WI38 (cell line): Measurements from ENCODE around the gene MAPK11.

ENCODE experiments used
- H3K4me3 ChIP-seq: 2 replicates; pipeline ENCODE4 v1.5.1; 2011; ENCODE audit warnings: low read depth, mild to moderate bottlenecking, control low read depth, low read length
- TF ChIP-seq, protein P1 (sequence below): IDR thresholded peaks from 2 replicates; pipeline ENCODE4 v1.5.1; 2012; ENCODE audit warnings: low read depth, mild to moderate bottlenecking, control low read depth, low read length

The MAPK11 gene

DNA sequence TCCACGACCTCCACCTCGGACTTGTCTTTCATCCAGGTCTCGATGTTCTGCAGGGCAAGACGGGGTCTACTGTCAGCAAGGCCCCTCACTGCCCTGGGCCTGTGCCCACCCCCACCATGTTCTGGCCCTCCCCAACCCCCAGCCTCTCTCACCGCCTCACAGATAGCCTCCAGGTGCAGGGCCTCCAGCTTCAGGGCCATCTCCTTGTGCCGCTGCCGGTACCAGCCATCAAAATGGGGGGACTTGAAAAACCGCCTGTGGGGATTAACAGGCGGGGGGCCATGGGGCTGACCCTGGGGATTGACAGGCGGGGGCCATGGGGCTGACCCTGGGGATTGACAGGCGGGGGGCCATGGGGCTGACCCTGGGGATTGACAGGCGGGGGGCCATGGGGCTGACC lies 42.2 kb upstream of the MAPK11 start:
- TF ChIP-seq, protein P1, sequence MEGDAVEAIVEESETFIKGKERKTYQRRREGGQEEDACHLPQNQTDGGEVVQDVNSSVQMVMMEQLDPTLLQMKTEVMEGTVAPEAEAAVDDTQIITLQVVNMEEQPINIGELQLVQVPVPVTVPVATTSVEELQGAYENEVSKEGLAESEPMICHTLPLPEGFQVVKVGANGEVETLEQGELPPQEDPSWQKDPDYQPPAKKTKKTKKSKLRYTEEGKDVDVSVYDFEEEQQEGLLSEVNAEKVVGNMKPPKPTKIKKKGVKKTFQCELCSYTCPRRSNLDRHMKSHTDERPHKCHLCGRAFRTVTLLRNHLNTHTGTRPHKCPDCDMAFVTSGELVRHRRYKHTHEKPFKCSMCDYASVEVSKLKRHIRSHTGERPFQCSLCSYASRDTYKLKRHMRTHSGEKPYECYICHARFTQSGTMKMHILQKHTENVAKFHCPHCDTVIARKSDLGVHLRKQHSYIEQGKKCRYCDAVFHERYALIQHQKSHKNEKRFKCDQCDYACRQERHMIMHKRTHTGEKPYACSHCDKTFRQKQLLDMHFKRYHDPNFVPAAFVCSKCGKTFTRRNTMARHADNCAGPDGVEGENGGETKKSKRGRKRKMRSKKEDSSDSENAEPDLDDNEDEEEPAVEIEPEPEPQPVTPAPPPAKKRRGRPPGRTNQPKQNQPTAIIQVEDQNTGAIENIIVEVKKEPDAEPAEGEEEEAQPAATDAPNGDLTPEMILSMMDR = no peak
- no peak overlapping the region for H3K4me3 ChIP-seq

DNA sequence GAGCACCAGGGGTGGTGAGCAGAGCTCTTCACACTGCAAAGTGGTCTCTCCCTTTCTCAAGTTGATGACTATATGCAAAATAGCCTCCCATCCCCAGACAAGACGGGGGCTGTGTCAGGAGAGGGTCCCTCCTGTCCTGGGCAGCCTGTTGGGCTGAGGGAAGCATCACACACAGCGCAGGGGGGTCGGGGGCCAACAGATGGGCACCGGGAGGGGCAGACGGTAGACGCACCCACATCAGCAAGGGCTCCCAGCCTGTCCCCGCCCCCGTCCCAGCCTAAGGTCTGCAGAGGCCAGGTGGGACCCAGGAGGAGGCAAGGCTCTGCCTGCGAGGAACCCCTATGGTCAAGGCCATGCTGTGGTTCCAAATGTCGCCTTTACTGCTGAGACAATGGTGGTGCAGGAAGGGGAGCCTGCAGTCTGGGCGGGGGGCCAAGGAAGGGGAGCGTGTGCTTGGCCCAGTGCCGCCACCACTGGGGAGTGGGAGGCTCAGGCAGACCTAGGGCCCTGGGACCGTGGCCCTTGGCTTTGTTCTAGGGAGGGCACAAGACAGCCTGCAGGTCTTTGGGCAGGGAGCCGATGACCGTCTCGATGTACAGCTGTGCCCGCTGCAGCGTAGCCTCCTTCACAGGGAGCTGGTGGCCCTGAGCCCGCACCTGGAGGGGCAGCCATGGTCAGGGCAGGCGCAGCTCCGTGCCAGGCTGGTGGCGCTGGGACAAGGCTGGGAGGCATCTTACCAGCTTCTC lies 41.6 kb upstream of the MAPK11 start:
- H3K4me3 ChIP-seq = no peak overlapping the region
- TF ChIP-seq, protein P1 = no peak

DNA sequence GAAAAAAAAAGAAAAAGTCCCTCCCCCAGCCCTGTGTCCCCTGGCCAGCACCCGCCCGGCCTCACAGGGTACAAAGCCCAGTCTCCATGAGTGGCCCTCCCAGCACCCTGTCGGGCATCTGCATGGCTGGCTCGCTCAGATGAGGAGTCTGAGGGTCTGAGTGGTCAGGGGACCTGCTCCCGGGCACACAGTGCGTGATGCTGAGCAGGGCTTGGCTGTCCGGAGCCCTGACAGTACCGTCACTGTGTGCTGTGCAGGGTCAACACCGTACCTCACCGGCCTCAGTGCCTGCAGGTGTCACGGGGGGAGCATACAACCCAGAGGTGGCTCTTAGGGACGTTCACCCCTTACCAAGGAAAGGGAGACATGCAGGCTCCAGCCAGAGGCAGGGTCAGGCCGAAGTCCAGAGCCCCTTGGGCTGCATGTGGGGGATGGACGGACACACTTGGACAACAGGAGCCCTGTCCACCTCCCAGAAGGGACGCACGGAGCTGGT lies 40.8 kb upstream of the MAPK11 start:
- H3K4me3 ChIP-seq = no peak overlapping the region
- TF ChIP-seq, protein P1 = no peak

DNA sequence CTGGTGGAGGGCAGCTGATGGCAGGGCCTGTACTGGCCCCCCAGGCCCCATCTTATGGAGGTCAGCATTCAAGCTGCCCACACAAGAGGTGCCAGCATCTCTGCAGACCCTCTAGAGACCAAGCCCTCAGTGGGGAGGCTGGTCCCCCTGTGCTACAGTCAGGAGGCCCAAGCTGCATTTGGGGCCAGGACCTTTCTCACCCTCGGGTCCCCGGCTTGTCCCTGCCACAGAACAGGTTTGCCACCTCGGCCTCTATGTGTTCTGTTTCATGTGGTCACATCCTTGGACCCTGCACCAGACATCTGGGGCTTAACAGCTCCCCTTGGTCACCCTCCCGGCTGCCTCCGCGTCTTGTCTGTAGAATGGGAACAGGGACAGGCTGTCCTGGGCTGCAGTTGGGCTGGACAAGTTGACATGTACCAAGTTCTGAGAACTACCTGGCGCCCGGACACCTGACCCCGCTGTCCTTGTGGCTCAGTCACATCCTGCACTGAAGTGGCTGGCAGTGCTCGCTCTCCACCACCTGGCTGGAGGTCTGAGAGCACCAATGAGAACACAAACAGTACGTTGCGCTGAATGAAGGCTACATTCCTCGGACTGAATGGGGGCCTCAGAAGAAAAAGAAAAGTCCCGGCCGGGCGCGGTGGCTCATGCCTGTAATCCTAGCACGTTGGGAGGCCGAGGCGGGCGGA lies 40.0 kb upstream of the MAPK11 start:
- TF ChIP-seq, protein P1 = no peak
- no peak overlapping the region for H3K4me3 ChIP-seq

DNA sequence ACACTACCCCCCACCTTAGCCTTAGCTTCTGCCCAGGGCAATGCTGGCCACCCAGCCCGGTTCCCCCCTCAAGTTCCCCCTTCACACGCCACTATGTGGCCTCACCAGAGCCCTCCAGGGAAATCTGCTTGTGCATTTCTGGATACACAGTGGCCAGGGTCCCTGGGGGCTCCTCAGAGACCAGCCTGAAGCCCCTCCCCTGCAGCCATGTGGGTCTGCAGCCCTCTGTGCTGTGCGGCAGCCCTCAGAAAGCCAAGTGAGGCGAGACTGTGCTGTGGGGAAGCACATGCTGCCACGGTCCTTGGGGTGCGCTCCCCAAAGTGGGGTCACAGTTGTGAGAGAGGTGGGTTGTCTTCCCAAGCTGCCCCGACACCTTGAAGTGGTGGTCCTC lies 39.4 kb upstream of the MAPK11 start:
- no peak overlapping the region for H3K4me3 ChIP-seq
- TF ChIP-seq, protein P1 = no peak

DNA sequence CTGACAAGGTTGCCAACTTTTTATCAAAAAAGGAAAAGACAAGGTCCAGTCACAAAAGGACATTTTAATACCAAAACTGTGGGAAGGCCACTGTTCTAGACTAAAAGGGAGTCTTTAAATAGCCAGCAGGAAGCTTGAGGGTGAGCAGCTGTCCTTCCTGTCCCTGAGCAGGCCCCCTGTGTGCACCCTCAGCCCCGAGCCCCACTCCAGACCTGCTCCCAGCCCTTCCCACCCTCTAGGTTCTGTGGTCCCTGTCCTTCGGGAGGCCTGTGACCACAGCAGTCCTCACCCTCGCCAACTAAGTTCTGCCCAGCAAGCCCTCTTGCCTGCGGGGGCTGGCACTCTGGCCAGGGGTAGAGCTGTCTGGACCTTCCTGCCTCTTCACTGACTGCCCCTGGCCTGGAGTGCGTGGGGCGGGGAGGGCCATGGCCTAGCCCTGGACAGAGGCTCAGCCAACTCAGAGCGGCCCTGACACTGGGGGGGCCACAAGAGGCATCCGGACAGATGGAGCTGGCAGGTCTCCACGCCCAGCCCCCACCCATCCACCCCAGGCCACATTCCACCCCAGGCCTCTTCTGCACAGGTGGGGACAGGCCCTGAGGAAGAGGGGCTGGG lies 38.9 kb upstream of the MAPK11 start:
- no peak overlapping the region for H3K4me3 ChIP-seq
- TF ChIP-seq, protein P1 = no peak

DNA sequence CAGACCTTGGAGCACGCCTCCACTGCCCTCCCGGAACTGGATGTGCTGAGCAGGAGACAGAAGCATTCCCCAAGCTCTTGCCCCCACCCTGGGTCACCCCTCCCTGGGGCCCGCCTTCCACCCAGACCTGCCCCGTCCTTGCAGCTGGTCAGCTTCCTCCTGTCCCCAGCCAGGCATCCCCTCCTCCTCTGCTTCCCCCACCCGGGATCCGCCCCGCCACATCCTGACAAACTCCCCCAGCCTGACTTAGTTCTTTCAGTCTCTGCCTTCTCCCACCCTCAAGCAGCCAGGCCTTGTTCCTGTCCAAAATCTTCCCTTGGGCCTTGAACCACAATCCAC lies 38.4 kb upstream of the MAPK11 start:
- no peak overlapping the region for H3K4me3 ChIP-seq
- TF ChIP-seq, protein P1 = no peak
